ENCODE data around the gene CACNA2D3. TPM values are rescaled to one million over a fixed set of nuclear protein-coding genes. Genes with fewer than 3 reads are reported as not detected.

Gene CACNA2D3
- total RNA-seq, 1 experiment from 2014 or later = 0.59 TPM

- TF ChIP-seq EZH2 (IDR thresholded peaks at IDR 0.05; ENCODE audit: low read depth) (no peak), CTCF (conservative IDR thresholded peaks at IDR 0.05) (no peak)
- BruUV-seq (replicated peaks) = no TSS peak
- DNase-seq = no peak
- no peak overlapping the region for H3K4me2 ChIP-seq
- intact Hi-C loops (cut with micrococcal nuclease; ENCODE audit: unreplicated experiment) = no loop called here
- H3K27ac ChIP-seq = no peak overlapping the region
- no peaks in the 10 kb centered on the region for H3F3A ChIP-seq (ENCODE audit: insufficient read depth, low read depth)
- H3K4me1 ChIP-seq (replicated peaks; ENCODE audit: insufficient read depth) = no peaks in the 10 kb centered on the region
- no peak overlapping the region for H3K4me3 ChIP-seq
- H3K9me2 ChIP-seq (ENCODE audit: insufficient read depth) = no peaks in the 10 kb centered on the region
- no peaks in the 10 kb centered on the region for H4K20me1 ChIP-seq (ENCODE audit: insufficient read depth)
- H2AFZ ChIP-seq = no peak overlapping the region
- H3K36me3 ChIP-seq (ENCODE audit: low read depth) = no peaks in the 10 kb centered on the region
- H3K79me2 ChIP-seq (ENCODE audit: low read depth) = no peaks in the 10 kb centered on the region
- H3K9me3 ChIP-seq (ENCODE audit: insufficient read depth, low read depth) = no peaks in the 10 kb centered on the region
- 0 out of 2 replicates have a peak, but pooled peaks cover 3% of the 10 kb centered on the region for H3K27me3 ChIP-seq (ENCODE audit: insufficient read depth, low read depth)
- ChIA-PET POLR2A (ENCODE audit: unreplicated experiment) (no interaction called here), CTCF (no interaction called here)
These were observed 84.5 kb downstream of the CACNA2D3 start for GRCh38 chr3:54206874-54207273.

GRCh38 chr3:54211097-54211496 lies 88.7 kb downstream of the CACNA2D3 start:
- CTCF ChIA-PET = no interaction called here
- no peaks in the 10 kb centered on the region for H4K20me1 ChIP-seq (ENCODE audit: insufficient read depth)
- H3K79me2 ChIP-seq (ENCODE audit: low read depth) = no peaks in the 10 kb centered on the region
- no peak overlapping the region for H3K4me2 ChIP-seq
- no peak for DNase-seq
- intact Hi-C loops (cut with micrococcal nuclease; ENCODE audit: unreplicated experiment) = no loop called here
- no peak overlapping the region for H3K27ac ChIP-seq
- H3K36me3 ChIP-seq (ENCODE audit: low read depth) = no peaks in the 10 kb centered on the region
- H3K4me3 ChIP-seq = no peak overlapping the region
- H3F3A ChIP-seq (ENCODE audit: insufficient read depth, low read depth) = no peaks in the 10 kb centered on the region
- H3K9me2 ChIP-seq (ENCODE audit: insufficient read depth) = no peaks in the 10 kb centered on the region
- H3K27me3 ChIP-seq (ENCODE audit: insufficient read depth, low read depth) = peaks cover 3% of the 10 kb centered on the region; the same call in 1 of the 2 replicates
- BruUV-seq (replicated peaks) = no TSS peak
- H3K9me3 ChIP-seq (ENCODE audit: insufficient read depth, low read depth) = no peaks in the 10 kb centered on the region
- TF ChIP-seq EZH2 (IDR thresholded peaks at IDR 0.05; ENCODE audit: low read depth) (no peak), CTCF (conservative IDR thresholded peaks at IDR 0.05) (no peak)
- H2AFZ ChIP-seq = no peak overlapping the region
- H3K4me1 ChIP-seq (replicated peaks; ENCODE audit: insufficient read depth) = no peaks in the 10 kb centered on the region
- POLR2A ChIA-PET (ENCODE audit: unreplicated experiment) = no interaction called here

- Histone ChIP-seq H2AFZ (no peak overlapping the region), H3K27ac (no peak overlapping the region), H3K36me3 (ENCODE audit: low read depth) (no peaks in the 10 kb centered on the region), H3K79me2 (ENCODE audit: low read depth) (no peaks in the 10 kb centered on the region), H3K9me2 (ENCODE audit: insufficient read depth) (no peaks in the 10 kb centered on the region), H3K4me1 (replicated peaks; ENCODE audit: insufficient read depth) (no peaks in the 10 kb centered on the region), H4K20me1 (ENCODE audit: insufficient read depth) (no peaks in the 10 kb centered on the region), H3K27me3 (ENCODE audit: insufficient read depth, low read depth) (peaks cover 13% of the 10 kb centered on the region; the same call in 1 of the 2 replicates), H3K4me2 (no peak overlapping the region), H3K9me3 (ENCODE audit: insufficient read depth, low read depth) (no peaks in the 10 kb centered on the region), H3F3A (ENCODE audit: insufficient read depth, low read depth) (no peaks in the 10 kb centered on the region), H3K4me3 (no peak overlapping the region)
- intact Hi-C loops (cut with micrococcal nuclease; ENCODE audit: unreplicated experiment) = no loop called here
- ChIA-PET POLR2A (ENCODE audit: unreplicated experiment) (no interaction called here), CTCF (no interaction called here)
- no peak for DNase-seq
- TF ChIP-seq CTCF (conservative IDR thresholded peaks at IDR 0.05) = no peak
- no peak for TF ChIP-seq EZH2 (IDR thresholded peaks at IDR 0.05; ENCODE audit: low read depth)
- BruUV-seq (replicated peaks) = no TSS peak
These were observed 90.4 kb downstream of the CACNA2D3 start for GRCh38 chr3:54212723-54213122.

Measured in PC-9 (cell line).